ENCODE measurements around the gene CDH23. TPM values are rescaled to one million over a fixed set of nuclear protein-coding genes. Genes with fewer than 3 reads are reported as not detected.

CDH23 gene
- total RNA-seq, 1 donor from 2014 or later: not detected

DNA sequence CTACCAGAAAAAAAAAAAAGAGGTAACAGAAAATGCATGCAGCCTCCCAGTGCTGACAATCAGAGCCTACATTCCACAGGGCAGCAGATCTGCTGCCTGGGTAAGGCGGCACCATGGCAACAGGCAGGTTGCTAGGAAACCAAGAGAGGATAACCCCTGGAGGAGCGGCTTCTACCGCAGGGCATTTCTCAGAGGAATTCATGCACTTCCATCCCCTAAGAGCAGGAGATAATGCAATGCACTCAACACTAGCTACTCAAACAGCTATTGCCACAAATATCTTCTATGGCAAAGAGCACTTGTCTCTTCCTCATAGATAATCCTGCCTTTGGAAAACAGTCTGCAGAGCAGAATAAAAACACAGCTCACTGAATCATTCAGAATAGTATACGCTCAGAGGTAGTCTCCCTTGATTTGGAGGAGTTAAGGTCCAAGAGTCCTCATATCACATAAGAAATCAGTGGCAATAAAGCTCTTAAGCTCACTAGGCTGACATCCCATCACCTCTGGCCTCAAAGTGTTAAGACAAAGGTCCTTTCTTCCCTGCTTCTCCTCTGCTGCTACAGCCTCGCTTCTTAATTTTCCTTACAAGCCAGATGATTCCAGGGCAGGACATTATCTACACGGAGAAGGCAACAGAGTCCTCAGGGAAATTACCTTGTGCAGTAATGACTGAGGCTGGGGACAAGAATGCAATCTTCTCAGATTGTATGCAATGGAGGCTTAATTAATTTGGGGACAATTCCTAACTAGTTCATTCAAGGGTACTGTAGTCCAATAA, 443.6 kb downstream of the CDH23 start:
- no peaks in the 10 kb centered on the region for H3K9me3 Mint-ChIP-seq (ENCODE audit: low read depth)
- no peak overlapping the region for H3K4me3 Mint-ChIP-seq (ENCODE audit: unreplicated experiment)
- no peaks in the 10 kb centered on the region for H3K36me3 Mint-ChIP-seq (ENCODE audit: low read depth)
- H3K27me3 Mint-ChIP-seq (ENCODE audit: low read depth): no peaks in the 10 kb centered on the region
- peak overlapping the region; percentile 90 for H3K27ac Mint-ChIP-seq (ENCODE audit: unreplicated experiment)
- TF ChIP-seq, protein P1, sequence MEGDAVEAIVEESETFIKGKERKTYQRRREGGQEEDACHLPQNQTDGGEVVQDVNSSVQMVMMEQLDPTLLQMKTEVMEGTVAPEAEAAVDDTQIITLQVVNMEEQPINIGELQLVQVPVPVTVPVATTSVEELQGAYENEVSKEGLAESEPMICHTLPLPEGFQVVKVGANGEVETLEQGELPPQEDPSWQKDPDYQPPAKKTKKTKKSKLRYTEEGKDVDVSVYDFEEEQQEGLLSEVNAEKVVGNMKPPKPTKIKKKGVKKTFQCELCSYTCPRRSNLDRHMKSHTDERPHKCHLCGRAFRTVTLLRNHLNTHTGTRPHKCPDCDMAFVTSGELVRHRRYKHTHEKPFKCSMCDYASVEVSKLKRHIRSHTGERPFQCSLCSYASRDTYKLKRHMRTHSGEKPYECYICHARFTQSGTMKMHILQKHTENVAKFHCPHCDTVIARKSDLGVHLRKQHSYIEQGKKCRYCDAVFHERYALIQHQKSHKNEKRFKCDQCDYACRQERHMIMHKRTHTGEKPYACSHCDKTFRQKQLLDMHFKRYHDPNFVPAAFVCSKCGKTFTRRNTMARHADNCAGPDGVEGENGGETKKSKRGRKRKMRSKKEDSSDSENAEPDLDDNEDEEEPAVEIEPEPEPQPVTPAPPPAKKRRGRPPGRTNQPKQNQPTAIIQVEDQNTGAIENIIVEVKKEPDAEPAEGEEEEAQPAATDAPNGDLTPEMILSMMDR (IDR thresholded peaks at IDR 0.05): no peak
- DNase-seq (ENCODE audit: low spot score): no peak
- peaks cover 55% of the 10 kb centered on the region for H3K4me1 Mint-ChIP-seq (ENCODE audit: low read depth)

DNA sequence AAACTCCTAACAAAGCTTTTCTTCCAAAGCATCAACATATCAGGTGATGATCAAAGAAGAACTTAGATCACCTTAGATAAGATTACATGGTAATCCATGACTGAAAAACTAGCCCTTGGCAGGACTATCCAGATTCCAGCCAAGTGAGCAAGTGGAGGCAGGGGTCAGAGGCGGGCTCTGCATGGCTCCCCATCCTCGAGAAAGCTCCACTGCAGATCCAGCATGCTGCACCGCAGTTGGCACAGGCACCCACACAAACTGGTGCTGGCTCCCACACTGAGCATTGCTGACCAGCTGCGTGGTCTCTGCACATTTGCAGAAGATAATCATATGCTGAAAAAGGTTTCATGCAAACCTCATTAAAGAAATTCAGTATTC, 444.2 kb downstream of the CDH23 start:
- Mint-ChIP-seq H3K9me3 (ENCODE audit: low read depth) (no peaks in the 10 kb centered on the region), H3K4me1 (ENCODE audit: low read depth) (peaks cover 53% of the 10 kb centered on the region), H3K4me3 (ENCODE audit: unreplicated experiment) (no peak overlapping the region), H3K27me3 (ENCODE audit: low read depth) (no peaks in the 10 kb centered on the region), H3K36me3 (ENCODE audit: low read depth) (no peaks in the 10 kb centered on the region), H3K27ac (ENCODE audit: unreplicated experiment) (peak overlapping the region; percentile 90)
- DNase-seq (ENCODE audit: low spot score): no peak
- TF ChIP-seq, protein P1 (IDR thresholded peaks at IDR 0.05): no peak

DNA sequence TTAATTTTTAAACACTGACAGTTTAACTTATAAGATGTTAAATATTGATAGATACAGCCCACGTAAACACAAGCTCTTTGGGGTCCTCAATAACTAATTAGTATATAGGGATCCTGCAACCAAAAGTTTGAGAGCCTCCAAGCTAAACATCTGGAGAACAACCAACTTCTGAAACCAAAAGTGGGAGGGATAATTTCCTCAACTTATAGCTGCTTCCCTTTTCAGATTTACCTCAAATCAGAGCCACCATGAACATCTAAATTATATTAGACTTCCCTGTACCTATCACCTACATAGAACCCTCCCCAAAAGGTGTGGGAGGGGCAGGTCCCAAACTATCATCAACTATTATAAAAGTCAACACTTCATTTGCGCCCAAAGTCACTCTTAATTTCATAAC, 445.7 kb downstream of the CDH23 start:
- Mint-ChIP-seq H3K36me3 (ENCODE audit: low read depth) (peaks cover under 1% of the 10 kb centered on the region), H3K27ac (ENCODE audit: unreplicated experiment) (no peak overlapping the region), H3K9me3 (ENCODE audit: low read depth) (no peaks in the 10 kb centered on the region), H3K4me1 (ENCODE audit: low read depth) (peaks cover 44% of the 10 kb centered on the region), H3K27me3 (ENCODE audit: low read depth) (no peaks in the 10 kb centered on the region), H3K4me3 (ENCODE audit: unreplicated experiment) (no peak overlapping the region)
- TF ChIP-seq, protein P1 (IDR thresholded peaks at IDR 0.05): no peak
- no peak for DNase-seq (ENCODE audit: low spot score)

DNA sequence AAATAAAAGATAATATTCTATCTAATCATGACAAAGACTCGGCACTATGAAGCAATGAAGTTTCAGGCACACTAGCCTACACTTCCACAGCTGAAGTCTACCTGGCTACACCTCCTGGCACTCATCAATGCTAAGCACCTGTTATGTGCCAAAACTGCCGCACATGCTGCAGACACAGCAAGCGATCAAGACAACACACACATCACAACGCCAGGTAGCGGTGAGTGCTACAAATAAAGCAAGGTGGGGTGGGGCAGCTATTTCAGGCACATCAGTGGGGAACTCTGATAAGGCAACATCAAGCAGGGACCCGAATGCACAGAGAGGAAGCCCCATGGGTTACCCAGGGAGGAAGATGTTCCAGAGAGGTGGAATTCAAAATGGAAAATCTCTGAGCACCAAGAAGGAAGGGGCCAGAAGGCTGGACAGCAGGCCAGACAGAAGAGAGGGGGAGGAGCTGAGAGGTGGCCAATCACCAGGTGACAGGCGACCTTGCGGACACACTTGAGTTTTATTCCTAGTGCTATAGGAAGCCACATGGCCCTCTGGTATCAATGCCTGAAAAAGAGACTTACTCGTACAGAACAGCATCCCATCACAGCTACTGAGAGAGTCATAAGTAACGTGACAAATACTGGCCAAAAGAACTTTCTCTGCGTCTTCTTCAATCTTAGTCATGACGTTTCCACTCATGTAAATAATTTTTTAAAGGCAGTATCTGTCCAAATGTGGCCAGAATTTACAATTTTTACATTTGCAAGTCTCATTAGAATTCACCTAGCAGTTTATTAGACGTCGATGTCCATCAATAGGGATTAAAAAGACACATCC, 446.4 kb downstream of the CDH23 start:
- Mint-ChIP-seq H3K4me3 (ENCODE audit: unreplicated experiment) (no peak overlapping the region), H3K4me1 (ENCODE audit: low read depth) (peaks cover 44% of the 10 kb centered on the region), H3K27ac (ENCODE audit: unreplicated experiment) (no peak overlapping the region), H3K27me3 (ENCODE audit: low read depth) (no peaks in the 10 kb centered on the region), H3K9me3 (ENCODE audit: low read depth) (no peaks in the 10 kb centered on the region), H3K36me3 (ENCODE audit: low read depth) (peaks cover 1% of the 10 kb centered on the region)
- no peak for DNase-seq (ENCODE audit: low spot score)
- TF ChIP-seq, protein P1 (IDR thresholded peaks at IDR 0.05): no peak

DNA sequence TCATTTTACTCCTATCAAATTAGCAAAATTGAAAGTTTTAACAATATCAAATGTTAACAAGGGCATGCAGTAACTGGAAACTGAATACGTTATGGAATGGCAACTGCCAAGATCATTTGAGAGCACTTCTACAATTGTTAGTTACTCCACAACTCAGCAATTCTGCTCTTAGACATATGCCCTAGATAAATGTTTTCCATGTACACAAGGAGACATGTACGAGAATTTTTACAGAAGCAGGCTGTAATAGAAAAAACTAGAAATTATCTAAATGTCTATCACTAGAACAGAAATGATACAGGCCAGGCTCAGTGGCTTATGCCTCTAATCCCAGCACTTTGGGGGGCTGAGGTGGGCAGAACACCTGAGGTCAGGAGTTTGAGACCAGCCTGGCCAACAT, 447.4 kb downstream of the CDH23 start:
- H3K27me3 Mint-ChIP-seq (ENCODE audit: low read depth): no peaks in the 10 kb centered on the region
- H3K4me3 Mint-ChIP-seq (ENCODE audit: unreplicated experiment): no peak overlapping the region
- no peak overlapping the region for H3K27ac Mint-ChIP-seq (ENCODE audit: unreplicated experiment)
- peaks cover 44% of the 10 kb centered on the region for H3K4me1 Mint-ChIP-seq (ENCODE audit: low read depth)
- no peaks in the 10 kb centered on the region for H3K9me3 Mint-ChIP-seq (ENCODE audit: low read depth)
- peaks cover 1% of the 10 kb centered on the region for H3K36me3 Mint-ChIP-seq (ENCODE audit: low read depth)
- DNase-seq (ENCODE audit: low spot score): no peak
- TF ChIP-seq, protein P1 (IDR thresholded peaks at IDR 0.05): no peak
